Osteoblast (primary cell): ENCODE measurements around the gene KRTAP5-6. TPM values are rescaled to one million over a fixed set of nuclear protein-coding genes. Genes with fewer than 3 reads are reported as not detected.

Source experiments
- DNase-seq: peaks from one replicate; pipeline ENCODE4 v3.0.0; 2011; ENCODE audit warnings: low spot score, mixed read lengths; ENCODE audit not compliant: insufficient read length; ENCODE audit errors: missing footprints
- H2AFZ ChIP-seq: 2 replicates; pipeline ENCODE4 v1.6.0; 2011; ENCODE audit warnings: mild to moderate bottlenecking, low read length
- H3K27ac ChIP-seq: 2 replicates; pipeline ENCODE4 v1.5.1; 2011; ENCODE audit warnings: mild to moderate bottlenecking, low read depth, low read length, moderate library complexity
- H3K27me3 ChIP-seq: 2 replicates; pipeline ENCODE4 v1.6.0; 2012; ENCODE audit warnings: mild to moderate bottlenecking, control low read depth, inconsistent platforms, low read length, moderate library complexity; ENCODE audit not compliant: insufficient read depth
- H3K36me3 ChIP-seq: 2 replicates; pipeline ENCODE4 v1.5.1; 2011; ENCODE audit warnings: mild to moderate bottlenecking, low read length, control low read depth, moderate library complexity; ENCODE audit not compliant: insufficient read depth
- H3K4me1 ChIP-seq: 2 replicates; pipeline ENCODE4 v1.5.1; 2011; ENCODE audit warnings: mild to moderate bottlenecking, low read length, control low read depth, moderate library complexity; ENCODE audit not compliant: insufficient read depth
- H3K4me2 ChIP-seq: 2 replicates; pipeline ENCODE4 v1.6.0; 2011; ENCODE audit warnings: mild to moderate bottlenecking, low read length; ENCODE audit not compliant: insufficient read depth
- H3K4me3 ChIP-seq: fragments of 200-600 bp; sonication (generic); 3 replicates; pipeline ENCODE4 v1.5.1; 2012; ENCODE audit warnings: mild to moderate bottlenecking, low read length, inconsistent platforms; ENCODE audit not compliant: insufficient read depth
- H3K79me2 ChIP-seq: 2 replicates; pipeline ENCODE4 v1.6.0; 2012; ENCODE audit warnings: mild to moderate bottlenecking, low read length, control low read depth, inconsistent platforms; ENCODE audit not compliant: insufficient read depth
- H3K9me3 ChIP-seq: 2 replicates; pipeline ENCODE4 v1.5.1; 2011; ENCODE audit warnings: low read depth, low read length, control low read depth
- H4K20me1 ChIP-seq: 2 replicates; pipeline ENCODE4 v1.6.0; 2012; ENCODE audit warnings: mild to moderate bottlenecking, low read length, control low read depth; ENCODE audit not compliant: insufficient read depth
- total RNA-seq: library from RNA; depleted of rRNA; stranded (reverse); fragments of >200 nt; gene quantifications from 2 replicates; pipeline ENCODE4 v1.2.3, GENCODE V29; 2012
- TF ChIP-seq, protein P1 (sequence below): IDR thresholded peaks from 2 replicates; pipeline ENCODE4 v1.5.1; 2011; ENCODE audit warnings: mild to moderate bottlenecking, low read depth, low read length, moderate library complexity; ENCODE audit errors: extremely low read depth

The KRTAP5-6 gene
- total RNA-seq, 1 donor: not detected

- Histone ChIP-seq H3K4me2 (no peak overlapping the region), H3K4me1 (no peaks in the 10 kb centered on the region), H4K20me1 (no peaks in the 10 kb centered on the region), H3K79me2 (no peaks in the 10 kb centered on the region), H3K9me3 (no peaks in the 10 kb centered on the region), H2AFZ (no peak overlapping the region), H3K4me3 (no peak overlapping the region), H3K36me3 (no peaks in the 10 kb centered on the region), H3K27ac (no peak overlapping the region), H3K27me3 (peaks cover 17% of the 10 kb centered on the region)
- TF ChIP-seq, protein P1, sequence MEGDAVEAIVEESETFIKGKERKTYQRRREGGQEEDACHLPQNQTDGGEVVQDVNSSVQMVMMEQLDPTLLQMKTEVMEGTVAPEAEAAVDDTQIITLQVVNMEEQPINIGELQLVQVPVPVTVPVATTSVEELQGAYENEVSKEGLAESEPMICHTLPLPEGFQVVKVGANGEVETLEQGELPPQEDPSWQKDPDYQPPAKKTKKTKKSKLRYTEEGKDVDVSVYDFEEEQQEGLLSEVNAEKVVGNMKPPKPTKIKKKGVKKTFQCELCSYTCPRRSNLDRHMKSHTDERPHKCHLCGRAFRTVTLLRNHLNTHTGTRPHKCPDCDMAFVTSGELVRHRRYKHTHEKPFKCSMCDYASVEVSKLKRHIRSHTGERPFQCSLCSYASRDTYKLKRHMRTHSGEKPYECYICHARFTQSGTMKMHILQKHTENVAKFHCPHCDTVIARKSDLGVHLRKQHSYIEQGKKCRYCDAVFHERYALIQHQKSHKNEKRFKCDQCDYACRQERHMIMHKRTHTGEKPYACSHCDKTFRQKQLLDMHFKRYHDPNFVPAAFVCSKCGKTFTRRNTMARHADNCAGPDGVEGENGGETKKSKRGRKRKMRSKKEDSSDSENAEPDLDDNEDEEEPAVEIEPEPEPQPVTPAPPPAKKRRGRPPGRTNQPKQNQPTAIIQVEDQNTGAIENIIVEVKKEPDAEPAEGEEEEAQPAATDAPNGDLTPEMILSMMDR: no peak
- no peak for DNase-seq
These were observed 21.3 kb downstream of the KRTAP5-6 start for GRCh38 chr11:1718326-1718725.

DNA sequence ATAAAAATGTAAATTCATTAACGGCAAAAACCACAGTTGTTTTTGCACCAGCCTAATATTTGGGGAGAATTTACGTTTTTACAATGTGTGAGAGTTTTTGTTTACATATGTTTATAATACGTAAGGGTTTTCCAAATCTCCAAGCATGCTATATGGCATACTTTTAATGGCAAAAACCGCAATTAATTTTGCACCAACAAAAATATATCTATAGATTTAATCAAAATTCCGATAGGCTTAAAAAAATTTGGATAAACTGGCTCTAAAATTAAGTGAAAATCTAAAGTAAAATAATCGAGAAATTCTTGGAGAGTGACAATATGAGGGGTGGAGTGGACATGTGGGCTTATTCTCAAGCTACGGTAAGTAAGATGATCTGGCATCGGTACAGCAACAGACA is 22.8 kb downstream of the KRTAP5-6 start:
- no peaks in the 10 kb centered on the region for H3K79me2 ChIP-seq

GRCh38 chr11:1727096-1727690 is 30.2 kb downstream of the KRTAP5-6 start:
- Histone ChIP-seq H3K27me3 (peaks cover 41% of the 10 kb centered on the region), H3K27ac (no peak overlapping the region), H3K79me2 (no peaks in the 10 kb centered on the region), H3K9me3 (no peaks in the 10 kb centered on the region), H3K36me3 (no peaks in the 10 kb centered on the region), H2AFZ (no peak overlapping the region), H4K20me1 (no peaks in the 10 kb centered on the region), H3K4me1 (no peaks in the 10 kb centered on the region), H3K4me2 (no peak overlapping the region), H3K4me3 (no peak overlapping the region)
- no peak for DNase-seq
- TF ChIP-seq, protein P1: no peak

More for the DNA sequence above, 22.8 kb downstream of the KRTAP5-6 start:
- peaks cover 17% of the 10 kb centered on the region for H3K27me3 ChIP-seq
- no peak for DNase-seq
- TF ChIP-seq, protein P1: no peak
- H3K36me3 ChIP-seq: no peaks in the 10 kb centered on the region
- no peak overlapping the region for H2AFZ ChIP-seq
- H4K20me1 ChIP-seq: no peaks in the 10 kb centered on the region
- no peak overlapping the region for H3K4me3 ChIP-seq
- no peak overlapping the region for H3K4me2 ChIP-seq
- no peak overlapping the region for H3K27ac ChIP-seq
- no peaks in the 10 kb centered on the region for H3K4me1 ChIP-seq
- H3K9me3 ChIP-seq: no peaks in the 10 kb centered on the region

DNA sequence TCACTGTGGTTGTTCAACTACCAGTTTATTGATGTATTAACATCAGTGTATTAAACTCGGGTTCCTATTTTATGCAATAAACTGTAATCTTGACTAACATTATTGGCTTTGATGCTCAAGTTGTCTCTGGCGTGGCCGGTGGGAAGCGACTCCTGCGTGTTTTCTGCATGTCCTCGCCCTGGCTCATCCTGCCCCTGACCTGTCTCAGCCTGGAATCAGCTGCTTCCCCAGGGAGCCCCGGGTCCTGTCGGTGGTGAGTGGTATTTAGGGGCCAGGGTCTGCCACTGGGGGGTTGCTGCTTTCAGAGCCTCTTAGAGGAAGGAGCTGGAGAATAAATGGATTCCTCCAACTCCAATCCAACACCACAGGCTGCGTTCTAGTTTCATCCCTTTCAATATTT is 30.9 kb downstream of the KRTAP5-6 start:
- TF ChIP-seq, protein P1: no peak
- Histone ChIP-seq H2AFZ (no peak overlapping the region), H3K9me3 (no peaks in the 10 kb centered on the region), H3K4me1 (no peaks in the 10 kb centered on the region), H3K27ac (no peak overlapping the region), H3K27me3 (peaks cover 44% of the 10 kb centered on the region), H3K4me3 (no peak overlapping the region), H3K36me3 (no peaks in the 10 kb centered on the region), H4K20me1 (no peaks in the 10 kb centered on the region), H3K4me2 (no peak overlapping the region), H3K79me2 (no peaks in the 10 kb centered on the region)
- DNase-seq: no peak
